Placental pericyte (primary cell): ENCODE measurements around the gene NLRP4. TPM values are rescaled to one million over a fixed set of nuclear protein-coding genes. Genes with fewer than 3 reads are reported as not detected.

Experiments used
- total RNA-seq: library from RNA; depleted of rRNA; stranded (reverse); fragments of >200 nt; gene quantifications from 2 replicates; pipeline ENCODE4 v1.2.3, GENCODE V29; 2012

The NLRP4 gene, protein sequence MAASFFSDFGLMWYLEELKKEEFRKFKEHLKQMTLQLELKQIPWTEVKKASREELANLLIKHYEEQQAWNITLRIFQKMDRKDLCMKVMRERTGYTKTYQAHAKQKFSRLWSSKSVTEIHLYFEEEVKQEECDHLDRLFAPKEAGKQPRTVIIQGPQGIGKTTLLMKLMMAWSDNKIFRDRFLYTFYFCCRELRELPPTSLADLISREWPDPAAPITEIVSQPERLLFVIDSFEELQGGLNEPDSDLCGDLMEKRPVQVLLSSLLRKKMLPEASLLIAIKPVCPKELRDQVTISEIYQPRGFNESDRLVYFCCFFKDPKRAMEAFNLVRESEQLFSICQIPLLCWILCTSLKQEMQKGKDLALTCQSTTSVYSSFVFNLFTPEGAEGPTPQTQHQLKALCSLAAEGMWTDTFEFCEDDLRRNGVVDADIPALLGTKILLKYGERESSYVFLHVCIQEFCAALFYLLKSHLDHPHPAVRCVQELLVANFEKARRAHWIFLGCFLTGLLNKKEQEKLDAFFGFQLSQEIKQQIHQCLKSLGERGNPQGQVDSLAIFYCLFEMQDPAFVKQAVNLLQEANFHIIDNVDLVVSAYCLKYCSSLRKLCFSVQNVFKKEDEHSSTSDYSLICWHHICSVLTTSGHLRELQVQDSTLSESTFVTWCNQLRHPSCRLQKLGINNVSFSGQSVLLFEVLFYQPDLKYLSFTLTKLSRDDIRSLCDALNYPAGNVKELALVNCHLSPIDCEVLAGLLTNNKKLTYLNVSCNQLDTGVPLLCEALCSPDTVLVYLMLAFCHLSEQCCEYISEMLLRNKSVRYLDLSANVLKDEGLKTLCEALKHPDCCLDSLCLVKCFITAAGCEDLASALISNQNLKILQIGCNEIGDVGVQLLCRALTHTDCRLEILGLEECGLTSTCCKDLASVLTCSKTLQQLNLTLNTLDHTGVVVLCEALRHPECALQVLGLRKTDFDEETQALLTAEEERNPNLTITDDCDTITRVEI
- total RNA-seq: under 0.01 TPM in 1 of 2 replicates, not detected in the other

DNA sequence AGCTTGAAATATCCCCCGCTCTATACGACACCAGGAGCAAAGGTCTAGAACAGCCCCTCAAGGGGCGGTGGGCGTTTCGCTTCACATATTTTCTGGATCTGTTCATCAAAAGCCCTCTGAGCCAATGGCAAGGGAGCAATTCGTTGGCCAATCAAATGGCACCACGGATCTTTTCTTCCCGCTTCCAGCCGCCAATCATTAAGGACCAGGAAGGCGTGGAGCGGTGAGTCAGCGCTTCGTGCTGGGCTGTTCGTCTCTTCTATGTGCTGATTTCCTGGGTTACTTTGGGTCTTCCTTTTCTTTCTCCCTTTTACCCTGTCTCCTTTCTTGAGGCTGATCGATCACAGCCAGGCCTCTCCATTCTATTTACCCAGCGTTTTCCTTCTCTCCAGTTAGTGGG lies at the start of gene NLRP4:
Gene NLRP4 (plus strand): TSS at position 201 of the 400 bp plus-strand sequence. CDS start 15,541 bp downstream, outside the sequence.

DNA sequence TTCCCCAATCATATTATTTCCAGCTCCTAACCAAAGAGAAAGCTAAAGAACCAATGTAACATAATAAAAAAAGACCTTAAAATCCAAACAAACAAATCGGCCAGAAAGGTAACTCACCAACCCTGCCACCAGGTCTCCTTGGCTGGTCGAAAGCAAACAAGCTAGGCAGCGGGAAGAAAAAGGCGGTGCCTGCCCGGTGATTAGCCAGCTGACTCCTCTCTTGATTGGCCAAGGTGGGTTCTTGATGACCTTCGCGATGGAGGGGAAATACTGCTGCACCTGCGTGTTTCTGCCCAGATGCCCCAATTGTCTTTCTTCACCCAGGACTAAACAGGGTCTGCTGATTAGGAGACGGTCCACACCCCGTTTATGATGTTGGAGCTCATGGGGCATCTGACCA lies 4.5 kb upstream of the NLRP4 start, which contains the start of gene NLRP11:
Gene NLRP11 (minus strand): TSS at position 154 of the 400 bp plus-strand sequence. CDS start 13,825 bp downstream, outside the sequence.

Other genes with a start within 250 kb of the NLRP4 start
- 4.2 and 5.6 TPM in 2 replicates for gene FIZ1, start 237.0 kb upstream of the NLRP4 start, total RNA-seq
- 9.6 and 13.3 TPM in 2 replicates for gene ZNF524, start 236.3 kb upstream of the NLRP4 start, total RNA-seq
- gene ZNF865, start 230.9 kb upstream of the NLRP4 start, total RNA-seq: 2.4 and 2.6 TPM in 2 replicates
- 4.9 and 7.0 TPM in 2 replicates for gene ZNF784, start 212.0 kb upstream of the NLRP4 start, total RNA-seq
- gene ZNF580, start 195.5 kb upstream of the NLRP4 start, total RNA-seq: 8.2 and 9.0 TPM in 2 replicates
- 13.5 and 22.1 TPM in 2 replicates for gene ZNF581, start 192.9 kb upstream of the NLRP4 start, total RNA-seq
- 7.7 and 16.6 TPM in 2 replicates for gene CCDC106, start 188.3 kb upstream of the NLRP4 start, total RNA-seq
- gene U2AF2, start 181.5 kb upstream of the NLRP4 start, total RNA-seq: 146 and 147 TPM in 2 replicates
- 87.8 and 104 TPM in 2 replicates for gene EPN1, start 161.3 kb upstream of the NLRP4 start, total RNA-seq
- gene NLRP9, start 98.1 kb upstream of the NLRP4 start, total RNA-seq: not detected in 2 replicates
- gene RFPL4A, start 77.4 kb upstream of the NLRP4 start, total RNA-seq: not detected in 2 replicates
- gene RFPL4AL1, start 67.4 kb upstream of the NLRP4 start, total RNA-seq: not detected in 2 replicates
- gene NLRP11, start 4.5 kb upstream of the NLRP4 start, total RNA-seq: not detected in 2 replicates
- not detected in 2 replicates for gene NLRP13, start 95.8 kb downstream of the NLRP4 start, total RNA-seq
- gene NLRP8, start 111.3 kb downstream of the NLRP4 start, total RNA-seq: not detected in 2 replicates
- not detected in 2 replicates for gene NLRP5, start 150.2 kb downstream of the NLRP4 start, total RNA-seq